Ovary (tissue), 3 donors: ENCODE data around the gene THPO.

Experiments used
- EP300 ChIP-seq: sonication (generic); formaldehyde crosslinking; IDR thresholded peaks from one replicate; pipeline ENCODE4 v1.6.1; 2017; ENCODE audit warnings: antibody characterized with exemption
- POLR2A ChIP-seq: fragments of 450-650 bp; IDR thresholded peaks from one replicate; pipeline ENCODE4 v1.6.1; 2017; ENCODE audit warnings: antibody characterized with exemption, mild to moderate bottlenecking, moderate library complexity
- TF ChIP-seq, protein P1 (sequence below), 3 donors: fragments of 450-650 bp in 2 of 3; fragments of 200-600 bp in 1 of 3; IDR thresholded peaks; one replicate each; pipeline versions ENCODE4 v1.5.1 to v1.8.0; 2016 to 2022; ENCODE audit warnings: antibody characterized with exemption in 3 of 3, mild to moderate bottlenecking in 1 of 3
- donor health status: DM: no; HTN: no; CAD: no.

DNA sequence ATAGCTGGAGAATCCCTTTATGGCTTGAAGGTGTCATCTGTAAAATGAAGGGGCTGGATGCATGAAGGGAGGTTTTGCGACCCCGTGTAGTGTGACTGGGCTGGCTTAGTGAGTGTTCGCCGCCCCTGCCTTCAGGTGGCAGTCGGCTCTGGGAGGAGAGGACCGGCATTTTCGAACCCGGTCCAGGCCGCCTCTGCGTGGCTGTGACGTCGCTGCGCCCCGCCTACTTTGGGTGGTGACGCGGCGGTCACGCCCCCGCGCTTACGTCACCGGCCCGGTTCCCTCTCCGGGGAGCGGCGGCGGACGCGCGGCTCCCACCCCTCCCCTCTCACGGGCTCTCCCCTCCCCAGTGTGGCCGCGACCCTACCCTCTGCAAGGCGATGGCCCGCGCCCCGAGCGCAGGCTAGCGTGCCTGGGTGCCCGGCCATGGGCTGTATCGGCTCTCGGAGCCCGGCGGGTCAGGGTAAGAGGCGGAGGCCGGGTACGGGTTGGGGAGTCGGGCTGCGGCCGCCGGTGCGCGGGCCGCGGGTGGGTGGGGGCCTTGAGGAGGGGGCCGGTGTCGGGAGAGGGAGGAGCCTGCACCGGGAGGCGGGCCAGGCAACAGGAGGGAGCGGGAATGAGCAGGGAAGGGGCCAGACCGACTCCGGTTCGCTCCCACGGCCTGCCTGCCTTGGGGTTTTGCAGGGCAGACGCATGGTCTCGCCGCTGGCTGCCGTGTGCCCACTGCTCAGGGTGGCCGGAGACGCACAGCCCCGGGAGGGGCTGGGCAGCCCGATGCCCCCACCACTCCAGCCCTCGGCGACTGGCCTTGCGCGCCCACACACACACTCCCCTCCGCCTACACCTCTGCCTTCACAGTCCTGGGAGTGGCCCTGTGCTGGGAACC is 42.1 kb downstream of the THPO start:
- TF ChIP-seq, protein P1, sequence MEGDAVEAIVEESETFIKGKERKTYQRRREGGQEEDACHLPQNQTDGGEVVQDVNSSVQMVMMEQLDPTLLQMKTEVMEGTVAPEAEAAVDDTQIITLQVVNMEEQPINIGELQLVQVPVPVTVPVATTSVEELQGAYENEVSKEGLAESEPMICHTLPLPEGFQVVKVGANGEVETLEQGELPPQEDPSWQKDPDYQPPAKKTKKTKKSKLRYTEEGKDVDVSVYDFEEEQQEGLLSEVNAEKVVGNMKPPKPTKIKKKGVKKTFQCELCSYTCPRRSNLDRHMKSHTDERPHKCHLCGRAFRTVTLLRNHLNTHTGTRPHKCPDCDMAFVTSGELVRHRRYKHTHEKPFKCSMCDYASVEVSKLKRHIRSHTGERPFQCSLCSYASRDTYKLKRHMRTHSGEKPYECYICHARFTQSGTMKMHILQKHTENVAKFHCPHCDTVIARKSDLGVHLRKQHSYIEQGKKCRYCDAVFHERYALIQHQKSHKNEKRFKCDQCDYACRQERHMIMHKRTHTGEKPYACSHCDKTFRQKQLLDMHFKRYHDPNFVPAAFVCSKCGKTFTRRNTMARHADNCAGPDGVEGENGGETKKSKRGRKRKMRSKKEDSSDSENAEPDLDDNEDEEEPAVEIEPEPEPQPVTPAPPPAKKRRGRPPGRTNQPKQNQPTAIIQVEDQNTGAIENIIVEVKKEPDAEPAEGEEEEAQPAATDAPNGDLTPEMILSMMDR (IDR thresholded peaks at IDR 0.05): peak in 1 of 3 donors; percentile 32
- peak; percentile 97 for TF ChIP-seq POLR2A
- peak; percentile 71 for TF ChIP-seq EP300
